Calu3 (cell line): ENCODE data around the gene PPP1R26. TPM values are rescaled to one million over a fixed set of nuclear protein-coding genes. Genes with fewer than 3 reads are reported as not detected.

ENCODE experiments used
- BruUV-seq: library from RNA; stranded (reverse); fragments of 400-500 nt; replicated peaks from 2 replicates; lab custom pipeline; 2021; lab: Mats Ljungman, UMichigan
- CTCF ChIA-PET: fragments of 300-600 bp; sonication (Branson Sonifier 250); formaldehyde crosslinking; loops from one replicate; lab custom pipeline; 2022; ENCODE audit warnings: antibody characterized with exemption; lab: Charles Lee
- DNase-seq: peaks from one replicate; pipeline ENCODE4 v3.0.0; 2022
- H3K27ac Mint-ChIP-seq: one replicate; pipeline ENCODE4 v1.8.0; 2022; ENCODE audit warnings: mixed read lengths; ENCODE audit not compliant: unreplicated experiment
- H3K27me3 Mint-ChIP-seq: one replicate; pipeline ENCODE4 v1.8.0; 2022; ENCODE audit warnings: mixed read lengths; ENCODE audit not compliant: unreplicated experiment
- H3K36me3 Mint-ChIP-seq: one replicate; pipeline ENCODE4 v1.8.0; 2022; ENCODE audit warnings: mild to moderate bottlenecking, moderate library complexity, mixed read lengths; ENCODE audit not compliant: insufficient read depth, unreplicated experiment
- H3K4me1 Mint-ChIP-seq: one replicate; pipeline ENCODE4 v1.8.0; 2022; ENCODE audit warnings: mild to moderate bottlenecking, low read depth, mixed read lengths; ENCODE audit not compliant: unreplicated experiment
- H3K4me3 Mint-ChIP-seq: one replicate; pipeline ENCODE4 v1.8.0; 2022; ENCODE audit warnings: mild to moderate bottlenecking, low read depth, moderate library complexity, mixed read lengths; ENCODE audit not compliant: unreplicated experiment
- H3K9me3 Mint-ChIP-seq: one replicate; pipeline ENCODE4 v1.8.0; 2022; ENCODE audit warnings: low read depth, mixed read lengths; ENCODE audit not compliant: unreplicated experiment
- intact Hi-C: fragments of 100-400 bp; cut with micrococcal nuclease; formaldehyde crosslinking; loops from one replicate; pipeline ENCODE4 v1.10.0; 2022; ENCODE audit not compliant: unreplicated experiment
- total RNA-seq: library from RNA; stranded (reverse); gene quantifications from 2 replicates; pipeline ENCODE4 v1.2.3, GENCODE V29; 2022
- TF ChIP-seq, protein P1 (sequence below): fragments of 200-600 bp; IDR thresholded peaks from one replicate; pipeline ENCODE4 v1.8.0; 2022; ENCODE audit warnings: antibody characterized with exemption; ENCODE audit not compliant: unreplicated experiment

Gene PPP1R26
- total RNA-seq, 1 experiment from 2014 or later = 35.1 TPM

DNA sequence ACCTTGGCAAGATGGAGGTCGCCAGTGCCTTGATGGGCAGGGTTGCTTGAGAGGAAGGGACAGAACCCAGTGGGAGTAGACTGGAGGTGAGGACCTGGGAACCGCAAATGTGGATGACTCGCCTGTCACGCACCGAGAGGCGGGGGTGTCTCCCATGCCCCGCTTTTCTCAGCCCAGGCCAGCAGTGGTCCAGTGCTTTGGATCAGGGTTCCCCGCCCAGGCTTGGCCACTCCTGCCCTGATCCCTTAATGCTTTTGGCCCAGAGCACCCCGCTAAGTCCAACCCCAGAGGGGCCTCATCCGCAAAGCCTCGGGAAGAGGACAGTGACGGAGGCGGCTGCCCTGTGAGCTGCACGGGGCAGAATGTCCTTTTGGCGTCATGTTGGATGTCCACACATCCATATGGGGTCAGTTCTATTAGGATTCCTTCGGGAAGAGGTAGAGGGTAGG, 23.3 kb downstream of the PPP1R26 start:
- intact Hi-C loops = no loop called here
- CTCF ChIA-PET = no interaction called here
- no TSS peak for BruUV-seq

DNA sequence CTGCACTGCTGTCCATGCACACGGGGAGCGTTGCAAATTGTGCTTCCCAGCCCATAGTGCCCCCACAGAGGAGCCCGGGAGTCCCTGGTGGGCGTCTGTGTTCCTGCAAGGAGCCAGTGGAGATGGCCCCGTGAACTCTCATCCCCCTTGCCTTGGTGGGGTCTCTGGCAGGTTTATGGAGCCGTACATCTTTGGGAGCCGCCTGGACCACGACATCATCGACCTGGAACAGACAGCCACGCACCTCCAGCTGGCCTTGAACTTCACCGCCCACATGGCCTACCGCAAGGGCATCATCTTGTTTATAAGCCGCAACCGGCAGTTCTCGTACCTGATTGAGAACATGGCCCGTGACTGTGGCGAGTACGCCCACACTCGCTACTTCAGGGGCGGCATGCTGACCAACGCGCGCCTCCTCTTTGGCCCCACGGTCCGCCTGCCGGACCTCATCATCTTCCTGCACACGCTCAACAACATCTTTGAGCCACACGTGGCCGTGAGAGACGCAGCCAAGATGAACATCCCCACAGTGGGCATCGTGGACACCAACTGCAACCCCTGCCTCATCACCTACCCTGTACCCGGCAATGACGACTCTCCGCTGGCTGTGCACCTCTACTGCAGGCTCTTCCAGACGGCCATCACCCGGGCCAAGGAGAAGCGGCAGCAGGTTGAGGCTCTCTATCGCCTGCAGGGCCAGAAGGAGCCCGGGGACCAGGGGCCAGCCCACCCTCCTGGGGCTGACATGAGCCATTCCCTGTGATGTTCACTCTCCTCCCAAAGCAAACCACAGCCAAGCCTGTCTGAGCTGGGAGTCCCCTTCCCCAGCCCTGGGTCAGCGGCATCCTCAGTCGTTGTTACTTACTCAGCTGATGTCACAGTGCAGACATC, 24.0 kb downstream of the PPP1R26 start:
- TF ChIP-seq, protein P1, sequence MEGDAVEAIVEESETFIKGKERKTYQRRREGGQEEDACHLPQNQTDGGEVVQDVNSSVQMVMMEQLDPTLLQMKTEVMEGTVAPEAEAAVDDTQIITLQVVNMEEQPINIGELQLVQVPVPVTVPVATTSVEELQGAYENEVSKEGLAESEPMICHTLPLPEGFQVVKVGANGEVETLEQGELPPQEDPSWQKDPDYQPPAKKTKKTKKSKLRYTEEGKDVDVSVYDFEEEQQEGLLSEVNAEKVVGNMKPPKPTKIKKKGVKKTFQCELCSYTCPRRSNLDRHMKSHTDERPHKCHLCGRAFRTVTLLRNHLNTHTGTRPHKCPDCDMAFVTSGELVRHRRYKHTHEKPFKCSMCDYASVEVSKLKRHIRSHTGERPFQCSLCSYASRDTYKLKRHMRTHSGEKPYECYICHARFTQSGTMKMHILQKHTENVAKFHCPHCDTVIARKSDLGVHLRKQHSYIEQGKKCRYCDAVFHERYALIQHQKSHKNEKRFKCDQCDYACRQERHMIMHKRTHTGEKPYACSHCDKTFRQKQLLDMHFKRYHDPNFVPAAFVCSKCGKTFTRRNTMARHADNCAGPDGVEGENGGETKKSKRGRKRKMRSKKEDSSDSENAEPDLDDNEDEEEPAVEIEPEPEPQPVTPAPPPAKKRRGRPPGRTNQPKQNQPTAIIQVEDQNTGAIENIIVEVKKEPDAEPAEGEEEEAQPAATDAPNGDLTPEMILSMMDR = no peak
- H3K4me3 Mint-ChIP-seq = no peak overlapping the region
- BruUV-seq = TSS peak; percentile 41
- no peaks in the 10 kb centered on the region for H3K27me3 Mint-ChIP-seq
- no peaks in the 10 kb centered on the region for H3K9me3 Mint-ChIP-seq
- intact Hi-C loops = no loop called here
- no peaks in the 10 kb centered on the region for H3K4me1 Mint-ChIP-seq
- DNase-seq = no peak
- H3K36me3 Mint-ChIP-seq = peaks cover 44% of the 10 kb centered on the region
- no peak overlapping the region for H3K27ac Mint-ChIP-seq
- CTCF ChIA-PET = no interaction called here

More for the DNA sequence above, 23.3 kb downstream of the PPP1R26 start:
- no peaks in the 10 kb centered on the region for H3K27me3 Mint-ChIP-seq
- no peak overlapping the region for H3K4me3 Mint-ChIP-seq
- no peaks in the 10 kb centered on the region for H3K9me3 Mint-ChIP-seq
- no peaks in the 10 kb centered on the region for H3K4me1 Mint-ChIP-seq
- DNase-seq = no peak
- H3K36me3 Mint-ChIP-seq = peaks cover 44% of the 10 kb centered on the region
- no peak overlapping the region for H3K27ac Mint-ChIP-seq
- TF ChIP-seq, protein P1 = no peak

DNA sequence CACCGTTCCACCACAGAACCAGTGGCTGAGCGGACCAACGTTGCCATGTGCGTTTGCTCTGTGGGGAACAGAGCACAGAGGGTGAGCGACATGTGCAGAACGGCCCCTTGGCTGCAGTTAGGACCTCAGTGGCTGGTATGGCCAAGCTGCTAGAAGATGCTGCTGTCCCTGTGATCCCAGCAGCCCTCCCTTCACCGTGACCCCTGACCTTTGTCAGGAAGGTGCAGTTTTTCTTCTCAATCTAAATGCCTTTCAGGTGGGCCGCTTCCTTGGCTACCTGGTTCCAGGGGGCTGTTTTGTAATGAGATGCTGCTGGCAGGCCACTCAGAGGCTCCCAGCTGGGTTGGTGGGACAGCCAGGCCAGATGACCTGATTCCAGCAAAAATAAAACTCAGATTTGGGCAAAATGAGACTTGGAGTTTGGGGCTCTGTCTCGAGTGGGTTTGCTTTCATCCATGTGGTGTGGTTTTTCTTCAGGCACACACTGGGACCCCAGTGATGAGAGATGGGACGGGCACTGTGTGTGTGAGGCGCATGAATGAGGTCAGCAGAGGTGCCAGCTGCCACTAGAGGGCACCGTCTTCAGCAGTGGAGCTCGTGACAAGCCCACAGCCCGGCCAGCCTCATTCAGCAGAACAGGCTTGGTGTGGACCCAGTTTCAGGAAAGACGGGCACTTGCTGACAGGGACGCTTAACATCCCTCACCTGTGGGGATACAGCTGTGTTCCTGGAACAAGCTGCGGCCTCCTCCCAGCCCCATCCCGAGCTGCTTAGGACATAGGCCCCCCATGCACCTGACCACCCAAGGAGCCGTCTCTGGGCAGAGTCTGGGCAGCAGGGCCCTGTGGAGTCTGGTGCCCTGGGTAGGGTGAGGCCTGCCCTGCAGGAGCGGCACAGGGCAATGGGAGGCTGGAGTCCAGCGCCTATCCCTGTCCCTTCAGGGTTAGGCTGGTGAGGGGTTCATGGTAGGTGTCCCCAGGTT, 25.0 kb downstream of the PPP1R26 start:
- TF ChIP-seq, protein P1 = peak; percentile 62
- H3K27ac Mint-ChIP-seq = no peak overlapping the region
- H3K27me3 Mint-ChIP-seq = no peaks in the 10 kb centered on the region
- CTCF ChIA-PET = no interaction called here
- intact Hi-C loops = no loop called here
- no peaks in the 10 kb centered on the region for H3K9me3 Mint-ChIP-seq
- H3K36me3 Mint-ChIP-seq = peaks cover 39% of the 10 kb centered on the region
- DNase-seq = peak; percentile 62
- BruUV-seq = no TSS peak
- no peak overlapping the region for H3K4me3 Mint-ChIP-seq
- H3K4me1 Mint-ChIP-seq = no peaks in the 10 kb centered on the region

DNA sequence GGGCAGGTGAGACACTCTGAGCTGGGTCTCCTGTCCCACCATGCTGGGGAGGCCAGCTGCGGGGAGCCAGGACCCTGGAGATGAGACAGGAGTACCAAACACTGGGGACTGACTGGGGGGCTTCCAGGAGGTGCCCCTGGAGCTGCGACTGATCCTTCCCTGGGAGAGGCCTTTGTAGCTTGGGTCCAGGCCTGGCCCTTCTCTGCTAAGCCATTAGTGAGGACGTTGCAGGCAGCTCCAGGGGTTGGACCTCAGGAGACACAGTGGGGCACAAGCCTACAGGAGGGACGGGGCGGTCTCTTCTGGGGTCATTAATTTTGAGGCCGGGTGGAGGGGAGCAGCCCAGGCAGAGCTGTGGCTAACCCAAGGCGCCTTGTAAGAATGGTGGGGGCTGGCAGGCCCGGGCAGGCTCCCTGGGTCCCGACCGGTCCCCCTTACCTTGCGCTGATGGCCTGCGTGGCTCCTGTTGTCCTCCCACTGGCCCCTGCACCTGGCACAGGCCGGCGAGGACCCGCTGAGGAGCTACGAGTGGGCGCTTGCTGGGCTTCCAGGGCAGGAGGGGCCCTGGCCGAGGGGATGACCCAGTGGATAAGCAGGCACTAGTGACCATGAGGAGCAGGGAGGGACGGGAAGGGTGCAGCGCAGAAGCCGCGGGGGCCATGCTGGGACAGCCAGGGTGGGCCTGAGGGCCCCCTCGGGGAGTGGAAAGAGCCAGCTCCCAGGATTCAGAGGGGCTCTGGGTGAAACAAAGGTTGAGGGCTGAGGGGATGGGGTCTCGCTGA, 26.0 kb downstream of the PPP1R26 start:
- Mint-ChIP-seq H3K4me1 (no peaks in the 10 kb centered on the region), H3K27ac (no peak overlapping the region)
- BruUV-seq = no TSS peak

More for the DNA sequence above, 26.0 kb downstream of the PPP1R26 start:
- intact Hi-C loops = no loop called here
- no peaks in the 10 kb centered on the region for H3K27me3 Mint-ChIP-seq
- no peaks in the 10 kb centered on the region for H3K9me3 Mint-ChIP-seq
- peaks cover 29% of the 10 kb centered on the region for H3K36me3 Mint-ChIP-seq
- H3K4me3 Mint-ChIP-seq = no peak overlapping the region
- no peak for DNase-seq
- TF ChIP-seq, protein P1 = no peak
- CTCF ChIA-PET = no interaction called here
